ENCODE measurements around the gene KLHL17. TPM values are rescaled to one million over a fixed set of nuclear protein-coding genes. Genes with fewer than 3 reads are reported as not detected.
"Not testable (repeated sequence)": the region's sequence is repeated elsewhere in the genome, so short reads cannot be mapped to it uniquely, and the experiment has no call there.

KLHL17 gene
- total RNA-seq, 1 donor from 2014 or later, result 33.3 TPM

DNA sequence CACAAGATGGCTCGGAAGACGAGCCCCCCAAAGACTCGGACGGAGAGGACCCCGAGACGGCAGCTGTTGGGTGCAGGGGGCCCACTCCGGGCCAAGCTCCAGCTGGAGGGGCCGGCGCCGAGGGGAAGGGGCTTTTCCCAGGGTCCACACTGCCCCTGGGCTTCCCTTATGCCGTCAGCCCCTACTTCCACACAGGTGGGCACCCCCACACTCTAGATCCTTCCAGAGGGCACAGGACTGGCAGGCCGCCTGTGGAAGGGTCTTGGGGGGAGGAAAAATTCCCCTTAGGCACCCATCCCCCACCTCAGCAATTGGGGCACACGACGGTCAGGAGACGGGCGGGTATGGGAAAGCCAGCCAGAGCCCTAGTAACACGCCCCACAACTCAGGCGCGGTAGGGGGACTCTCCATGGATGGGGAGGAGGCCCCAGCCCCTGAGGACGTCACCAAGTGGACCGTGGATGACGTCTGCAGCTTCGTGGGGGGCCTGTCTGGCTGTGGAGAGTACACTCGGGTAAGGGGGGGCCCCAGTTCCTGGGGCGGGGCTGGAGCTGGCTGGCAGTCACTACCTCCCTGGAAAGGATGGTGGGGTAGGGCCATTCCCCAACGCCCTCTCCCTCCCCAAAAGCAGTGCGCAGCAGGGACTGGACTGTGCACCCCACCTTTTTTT lies 17.4 kb upstream of the KLHL17 start:
- H3K4me3 ChIP-seq (ENCODE audit: low read depth, low read length), result no peak overlapping the region
- TF ChIP-seq, protein P1, sequence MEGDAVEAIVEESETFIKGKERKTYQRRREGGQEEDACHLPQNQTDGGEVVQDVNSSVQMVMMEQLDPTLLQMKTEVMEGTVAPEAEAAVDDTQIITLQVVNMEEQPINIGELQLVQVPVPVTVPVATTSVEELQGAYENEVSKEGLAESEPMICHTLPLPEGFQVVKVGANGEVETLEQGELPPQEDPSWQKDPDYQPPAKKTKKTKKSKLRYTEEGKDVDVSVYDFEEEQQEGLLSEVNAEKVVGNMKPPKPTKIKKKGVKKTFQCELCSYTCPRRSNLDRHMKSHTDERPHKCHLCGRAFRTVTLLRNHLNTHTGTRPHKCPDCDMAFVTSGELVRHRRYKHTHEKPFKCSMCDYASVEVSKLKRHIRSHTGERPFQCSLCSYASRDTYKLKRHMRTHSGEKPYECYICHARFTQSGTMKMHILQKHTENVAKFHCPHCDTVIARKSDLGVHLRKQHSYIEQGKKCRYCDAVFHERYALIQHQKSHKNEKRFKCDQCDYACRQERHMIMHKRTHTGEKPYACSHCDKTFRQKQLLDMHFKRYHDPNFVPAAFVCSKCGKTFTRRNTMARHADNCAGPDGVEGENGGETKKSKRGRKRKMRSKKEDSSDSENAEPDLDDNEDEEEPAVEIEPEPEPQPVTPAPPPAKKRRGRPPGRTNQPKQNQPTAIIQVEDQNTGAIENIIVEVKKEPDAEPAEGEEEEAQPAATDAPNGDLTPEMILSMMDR (conservative IDR thresholded peaks at IDR 0.05; ENCODE audit: low read depth, low read length), result no peak
- DNase-seq (ENCODE audit: low read depth), result no peak

DNA sequence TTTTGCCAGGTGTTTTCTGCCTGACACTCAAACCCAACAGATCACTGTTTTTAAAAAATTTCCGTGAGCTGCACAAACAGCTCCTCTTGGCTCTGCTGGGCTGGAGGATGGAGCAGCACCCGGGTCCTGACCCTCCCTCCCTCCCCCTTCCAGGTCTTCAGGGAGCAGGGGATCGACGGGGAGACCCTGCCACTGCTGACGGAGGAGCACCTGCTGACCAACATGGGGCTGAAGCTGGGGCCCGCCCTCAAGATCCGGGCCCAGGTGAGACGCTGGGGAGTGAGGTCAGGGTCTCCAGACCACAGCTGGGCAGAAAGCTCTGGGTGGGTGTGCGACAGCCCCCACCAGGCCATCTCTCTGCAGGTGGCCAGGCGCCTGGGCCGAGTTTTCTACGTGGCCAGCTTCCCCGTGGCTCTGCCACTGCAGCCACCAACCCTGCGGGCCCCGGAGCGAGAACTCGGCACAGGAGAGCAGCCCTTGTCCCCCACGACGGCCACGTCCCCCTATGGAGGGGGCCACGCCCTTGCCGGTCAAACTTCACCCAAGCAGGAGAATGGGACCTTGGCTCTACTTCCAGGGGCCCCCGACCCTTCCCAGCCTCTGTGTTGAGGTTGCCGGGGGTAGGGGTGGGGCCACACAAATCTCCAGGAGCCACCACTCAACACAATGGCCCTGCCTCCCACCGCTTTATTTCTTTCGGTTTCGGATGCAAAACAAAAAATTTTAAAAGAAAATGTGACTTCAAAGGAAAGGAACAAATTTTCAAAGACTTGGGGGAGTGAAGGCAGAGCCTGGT lies 16.6 kb upstream of the KLHL17 start:
- TF ChIP-seq, protein P1 (conservative IDR thresholded peaks at IDR 0.05; ENCODE audit: low read depth, low read length), result no peak
- no peak for DNase-seq (ENCODE audit: low read depth)

DNA sequence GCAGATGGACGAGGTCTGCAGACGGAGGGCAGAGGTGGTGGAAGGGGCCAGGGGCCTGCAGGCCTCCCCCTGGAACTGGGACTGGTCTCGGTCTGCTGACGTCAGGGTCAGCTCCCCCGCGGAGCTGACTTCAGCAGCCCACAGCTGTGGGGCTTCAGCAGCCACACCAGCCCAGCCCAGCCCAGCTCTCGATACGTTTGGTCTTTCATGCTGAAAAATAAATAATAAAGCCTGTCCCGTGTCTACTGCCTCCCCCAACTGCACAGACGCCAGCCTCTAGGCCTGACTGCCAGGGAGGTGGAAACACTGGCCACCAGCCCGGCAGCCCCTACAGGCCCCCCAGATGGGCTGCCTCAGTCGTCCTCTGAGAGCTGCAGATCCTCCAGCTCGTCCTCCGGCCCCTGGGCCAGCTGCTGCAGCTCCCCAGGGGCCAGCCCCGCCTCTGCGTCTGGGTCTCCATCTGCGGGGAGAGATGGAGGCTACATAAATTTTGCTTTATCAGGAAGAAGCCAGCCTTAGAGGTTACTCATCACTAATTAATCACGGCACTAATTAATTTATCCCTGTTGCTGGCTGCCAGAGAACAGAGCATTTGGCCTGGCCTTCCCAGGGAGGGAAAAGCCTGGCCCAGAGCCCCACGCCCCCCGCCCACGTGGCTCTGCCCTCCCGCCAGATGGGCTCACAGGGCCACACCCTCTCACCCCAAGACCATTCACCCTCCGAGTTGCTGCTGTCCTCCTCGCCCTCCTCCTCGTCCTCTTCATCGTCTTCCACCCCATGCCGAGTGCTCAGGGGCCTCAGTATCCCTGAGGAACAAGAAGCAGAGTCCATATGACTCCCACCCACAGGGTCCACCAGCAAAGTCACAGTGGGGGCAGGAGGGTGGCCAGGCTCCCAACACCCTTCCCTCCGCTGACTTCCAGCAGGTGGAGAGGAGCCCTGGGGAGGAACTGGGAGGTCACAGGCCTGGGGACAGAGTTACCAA lies 15.8 kb upstream of the KLHL17 start:
- no peak overlapping the region for H3K4me3 ChIP-seq (ENCODE audit: low read depth, low read length)
- DNase-seq (ENCODE audit: low read depth), result no peak
- TF ChIP-seq, protein P1 (conservative IDR thresholded peaks at IDR 0.05; ENCODE audit: low read depth, low read length), result no peak

More for the DNA sequence above, 16.6 kb upstream of the KLHL17 start:
- no peak overlapping the region for H3K4me3 ChIP-seq (ENCODE audit: low read depth, low read length)

DNA sequence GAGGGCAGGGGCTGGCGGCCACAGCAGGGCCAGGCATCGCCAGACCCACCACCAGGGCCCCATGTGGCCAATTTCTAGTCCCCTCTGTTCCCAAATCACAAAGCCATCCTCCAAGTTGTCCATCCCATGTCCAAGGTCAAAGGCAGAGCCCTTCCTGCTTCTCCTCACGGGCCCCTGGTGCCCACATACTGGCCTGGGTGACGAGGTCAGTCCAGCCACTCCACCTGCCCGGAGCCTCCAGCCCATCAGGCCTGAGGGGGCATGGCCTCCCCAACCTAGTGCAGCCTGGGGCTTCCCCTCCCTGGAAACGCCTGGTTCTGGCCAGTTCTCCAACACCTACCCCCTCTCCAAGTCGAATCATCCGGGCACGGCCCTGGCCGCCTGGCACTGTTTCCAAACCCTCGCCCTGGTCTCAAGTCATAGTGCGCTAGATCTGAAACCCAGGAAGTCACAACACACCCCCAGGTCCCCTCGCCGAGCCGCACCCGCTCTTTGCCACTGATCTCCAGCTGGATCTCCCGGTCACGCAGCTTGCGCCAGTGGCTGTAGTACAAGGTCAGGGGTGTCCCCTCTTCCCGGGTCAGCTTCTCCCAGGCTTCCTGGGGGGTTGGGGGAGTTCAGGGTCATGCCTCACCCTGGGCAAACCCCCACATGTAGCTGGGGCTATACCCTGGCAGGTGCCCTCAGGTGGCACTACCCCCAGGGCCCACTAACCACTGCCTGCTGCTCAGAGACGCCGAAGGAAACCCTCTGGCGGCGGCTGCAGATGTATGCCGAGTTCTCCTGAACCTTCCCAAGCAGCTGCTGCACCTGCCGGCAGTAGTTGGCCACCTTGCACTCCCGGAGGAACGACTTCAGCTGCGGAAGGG lies 14.5 kb upstream of the KLHL17 start:
- no peak overlapping the region for H3K4me3 ChIP-seq (ENCODE audit: low read depth, low read length)
- no peak for DNase-seq (ENCODE audit: low read depth)
- TF ChIP-seq, protein P1 (conservative IDR thresholded peaks at IDR 0.05; ENCODE audit: low read depth, low read length), result no peak

DNA sequence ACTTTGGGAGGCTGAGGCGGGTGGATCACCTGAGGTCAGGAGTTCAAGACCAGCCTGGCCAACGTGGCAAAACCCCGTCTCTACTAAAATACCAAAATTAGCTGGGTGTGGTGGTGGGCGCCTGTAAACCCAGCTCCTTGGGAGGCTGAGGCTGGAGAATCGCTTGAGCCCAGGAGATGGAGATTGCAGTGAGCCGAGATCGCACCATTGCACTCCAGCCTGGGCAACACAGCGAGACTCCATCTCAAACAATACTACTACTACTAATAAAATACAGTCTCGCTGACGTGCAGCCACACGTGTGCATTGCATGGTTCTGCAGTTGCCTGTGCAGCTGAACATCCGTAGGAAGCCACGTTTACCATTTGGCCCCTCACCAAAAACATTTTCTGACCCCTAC lies 13.6 kb upstream of the KLHL17 start:
- not testable (repeated sequence) for H3K4me3 ChIP-seq (ENCODE audit: low read depth, low read length); DNase-seq (ENCODE audit: low read depth)

DNA sequence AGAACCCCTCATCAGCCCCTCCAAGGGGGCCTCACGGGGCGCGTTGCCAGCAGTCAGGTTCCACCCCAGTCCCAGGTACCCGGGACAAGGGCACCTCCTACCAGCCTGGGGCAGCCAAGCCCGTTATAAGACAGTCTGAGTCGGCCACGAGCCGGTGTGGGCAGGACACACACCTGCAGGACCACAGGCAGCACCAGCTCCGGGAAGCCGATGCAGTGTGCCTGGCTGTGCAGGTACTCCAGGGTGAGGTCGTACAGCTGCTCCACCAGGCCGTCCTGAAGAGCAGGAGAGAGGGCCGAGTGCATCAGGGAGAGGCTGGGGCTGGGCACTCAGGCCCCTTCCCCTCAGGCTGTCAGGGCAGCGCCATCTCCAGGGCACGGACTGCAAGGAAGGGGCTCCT lies 12.4 kb upstream of the KLHL17 start:
- no peak for DNase-seq (ENCODE audit: low read depth)
- no peak overlapping the region for H3K4me3 ChIP-seq (ENCODE audit: low read depth, low read length)
- TF ChIP-seq, protein P1 (conservative IDR thresholded peaks at IDR 0.05; ENCODE audit: low read depth, low read length), result no peak
